HL-60 (cell line): ENCODE data around the gene CD44.
A peak's percentile ranks its signal among the peaks of the same experiment; 100 is the strongest.

Source experiments
- DNase-seq, 2 experiments: peaks; one replicate each; pipeline ENCODE4 v3.0.0-alpha.2; 2010 to 2020; ENCODE audit warnings: low read depth in 1 of 2, low spot score in 1 of 2
- H3K27ac ChIP-seq: fragments of 250-450 bp; sonication (Bioruptor Pico); replicated peaks from 2 replicates; pipeline ENCODE4 v1.5.1; 2020; ENCODE audit warnings: mild to moderate bottlenecking, moderate library complexity
- H3K27me3 ChIP-seq: fragments of 250-450 bp; sonication (Bioruptor Pico); 2 replicates; pipeline ENCODE4 v1.5.1; 2021; ENCODE audit warnings: mild to moderate bottlenecking, moderate library complexity; ENCODE audit not compliant: insufficient read depth, poor library complexity, severe bottlenecking
- H3K4me3 ChIP-seq: replicated peaks from 2 replicates; pipeline ENCODE4 v1.5.1; 2011; ENCODE audit warnings: mild to moderate bottlenecking, control low read depth, low read length; ENCODE audit not compliant: insufficient read depth
- CTCF ChIP-seq: IDR thresholded peaks from one replicate; pipeline ENCODE4 v1.5.1; 2011; ENCODE audit warnings: low read length, control low read depth, inconsistent platforms; ENCODE audit not compliant: insufficient read depth
- GABPA ChIP-seq: IDR thresholded peaks from 2 replicates; pipeline ENCODE4 v1.6.1; 2012; ENCODE audit warnings: low read depth
- POLR2AphosphoS5 ChIP-seq: IDR thresholded peaks from 2 replicates; pipeline ENCODE4 v1.6.1; 2012; ENCODE audit warnings: low read depth
- REST ChIP-seq: IDR thresholded peaks from 2 replicates; pipeline ENCODE4 v1.6.1; 2012; ENCODE audit warnings: low read depth; ENCODE audit not compliant: insufficient replicate concordance
- SPI1 ChIP-seq: IDR thresholded peaks from 2 replicates; pipeline ENCODE4 v1.6.1; 2012; ENCODE audit warnings: low read depth, mild to moderate bottlenecking, borderline replicate concordance

The CD44 gene

GRCh38 chr11:35193767-35194166, 54.8 kb downstream of the CD44 start:
- Histone ChIP-seq H3K4me3 (no peak overlapping the region), H3K27me3 (no peaks in the 10 kb centered on the region), H3K27ac (no peak overlapping the region)
- TF ChIP-seq CTCF (no peak), GABPA (no peak), POLR2AphosphoS5 (no peak), SPI1 (no peak), REST (no peak)
- DNase-seq, result no peak

GRCh38 chr11:35197292-35197691, 58.3 kb downstream of the CD44 start:
- TF ChIP-seq GABPA (no peak), CTCF (no peak), SPI1 (no peak), REST (no peak), POLR2AphosphoS5 (no peak)
- DNase-seq, result peak in 1 of 2 experiments; percentile 58
- Histone ChIP-seq H3K27me3 (no peaks in the 10 kb centered on the region), H3K27ac (no peak overlapping the region), H3K4me3 (no peak overlapping the region)

GRCh38 chr11:35200811-35201341, 61.9 kb downstream of the CD44 start:
- H3K27ac ChIP-seq, result no peak overlapping the region
- no peak overlapping the region for H3K4me3 ChIP-seq
- no peaks in the 10 kb centered on the region for H3K27me3 ChIP-seq
- no peak for DNase-seq
- no peak for TF ChIP-seq POLR2AphosphoS5
- no peak for TF ChIP-seq GABPA
- no peak for TF ChIP-seq CTCF
- TF ChIP-seq SPI1, result no peak
- no peak for TF ChIP-seq REST
